Measurements from ENCODE around the gene CLECL1. TPM values are rescaled to one million over a fixed set of nuclear protein-coding genes. Genes with fewer than 3 reads are reported as not detected.

Gene CLECL1
- total and polyA plus RNA-seq, 2 of the 4 experiments (the other 2 are of a cell fraction): not detected

DNA sequence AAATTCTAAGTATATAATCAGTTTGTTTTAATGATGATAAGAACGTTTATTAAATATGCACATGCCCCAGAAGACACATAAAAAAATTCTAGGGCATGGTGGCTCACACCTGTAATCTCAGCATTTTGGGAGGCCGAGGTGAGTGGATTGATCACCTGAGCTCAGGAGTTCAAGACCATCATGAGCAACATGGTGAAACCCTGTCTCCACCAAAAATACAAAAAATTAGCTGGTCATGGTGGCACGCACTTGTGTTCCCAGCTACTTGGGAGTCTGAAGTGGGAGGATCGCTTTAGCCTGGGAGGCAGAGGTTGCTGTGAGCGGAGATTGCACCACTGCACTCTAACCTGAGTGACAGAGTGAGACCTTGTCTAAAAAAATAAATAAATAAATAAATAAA lies 23.8 kb upstream of the CLECL1 start:
- no CpG with 5 or more reads among the region's 5 CpGs for WGBS, 2 experiments (ENCODE audit: extremely low coverage in 2 of 2, insufficient read length in 1 of 2)
- Histone ChIP-seq H3K27me3 (ENCODE audit: control insufficient read depth, insufficient read depth, low read length) (no peaks in the 10 kb centered on the region), H3K56ac (ENCODE audit: extremely low read depth, insufficient read depth, low read length) (no peak overlapping the region), H3K9me1 (ENCODE audit: insufficient read depth, low read length) (no peaks in the 10 kb centered on the region), H4K91ac (ENCODE audit: insufficient read depth, low read depth, low read length) (no peak overlapping the region), H2BK20ac (ENCODE audit: low read depth, low read length) (no peak overlapping the region), H2BK120ac (ENCODE audit: low read depth, low read length) (no peak overlapping the region), H2AK9ac (replicated peaks; ENCODE audit: low read depth, low read length, poor library complexity) (no peak overlapping the region), H4K8ac (ENCODE audit: low read depth in 2 of 2, low read length in 2 of 2) (no peak overlapping the region), H3K4me1 (ENCODE audit: control insufficient read depth, insufficient read depth, low read length) (no peaks in the 10 kb centered on the region), H2BK5ac (ENCODE audit: low read depth, low read length, poor library complexity, severe bottlenecking) (no peak overlapping the region), H3K4me2 (ENCODE audit: low read depth, low read length) (no peak overlapping the region), H3K36me3 (ENCODE audit: control insufficient read depth, insufficient read depth, low read length) (no peaks in the 10 kb centered on the region), H4K5ac (ENCODE audit: low read depth, low read length) (no peak overlapping the region), H2BK15ac (ENCODE audit: low read depth, low read length) (no peak overlapping the region), H3K27ac (ENCODE audit: insufficient read depth, low read length) (no peak overlapping the region), H3K18ac (ENCODE audit: low read depth, low read length) (no peak overlapping the region), H3K14ac (replicated peaks; ENCODE audit: low read depth, low read length) (no peak overlapping the region), H3K9me3 (ENCODE audit: control insufficient read depth, insufficient read depth, low read length) (no peaks in the 10 kb centered on the region), H3K23ac (ENCODE audit: low read depth, low read length) (no peak overlapping the region), H2AFZ (replicated peaks; ENCODE audit: low read length, poor library complexity) (no peak overlapping the region), H3K4ac (ENCODE audit: low read depth, low read length) (no peak overlapping the region), H2AK5ac (ENCODE audit: low read depth, low read length) (no peak overlapping the region), H3K4me3 (ENCODE audit: insufficient read depth, low read depth, low read length) (no peak overlapping the region), H3K79me1 (ENCODE audit: low read depth in 1 of 2, low read length in 2 of 2) (no peaks in the 10 kb centered on the region), H4K20me1 (ENCODE audit: insufficient read depth, low read length) (no peaks in the 10 kb centered on the region), H3K9ac (ENCODE audit: low read depth, low read length) (no peak overlapping the region)
- no peak for TF ChIP-seq RAD21 (IDR thresholded peaks at IDR 0.05; ENCODE audit: low read length)
- BruUV-seq (replicated peaks): no TSS peak
- dilution Hi-C loops (cut with HindIII; ENCODE audit: low sequenced_read_pairs, unreplicated experiment): no loop called here
- DNase-seq: no peak
- ChIA-PET POLR2A (ENCODE audit: unreplicated experiment) (no interaction called here), CTCF (no interaction called here)
- ATAC-seq (ENCODE audit: low read depth): no peak
- in situ Hi-C loops (cut with MboI; ENCODE audit: low sequenced_read_pairs): no loop called here
- intact Hi-C loops (cut with micrococcal nuclease): no loop called here
